Panc1 (cell line): Measurements from ENCODE around the gene APOB. TPM values are rescaled to one million over a fixed set of nuclear protein-coding genes. Genes with fewer than 3 reads are reported as not detected.

Source experiments
- ATAC-seq: fragments of 200-7000 bp; cut with Tn5 transposase; 2 replicates; pipeline ENCODE4 v1.9.1; 2020; ENCODE audit warnings: mild to moderate bottlenecking, moderate library complexity
- BruUV-seq: library from RNA; stranded (reverse); fragments of 400-500 nt; replicated peaks from 2 replicates; lab custom pipeline; 2021; lab: Mats Ljungman, UMichigan
- CTCF ChIA-PET: fragments of 300-600 bp; sonication (Branson Sonifier 250); formaldehyde crosslinking; loops from one replicate; lab custom pipeline; 2022; ENCODE audit warnings: antibody characterized with exemption; lab: Charles Lee
- POLR2A ChIA-PET: fragments of 300-600 bp; sonication (Branson Sonifier 250); formaldehyde crosslinking; loops from one replicate; lab custom pipeline; 2022; ENCODE audit warnings: antibody characterized with exemption; lab: Charles Lee
- DNase-seq: peaks from one replicate; pipeline ENCODE4 v3.0.0-alpha.2; 2010; ENCODE audit warnings: low read depth, low spot score
- H3K27ac ChIP-seq: 2 replicates; pipeline ENCODE4 v1.5.1; 2011; ENCODE audit warnings: mild to moderate bottlenecking, low read length, inconsistent platforms
- H3K27me3 ChIP-seq: fragments of 200-500 bp; sonication (Bioruptor generic); 2 replicates; pipeline ENCODE4 v1.6.0; 2014; ENCODE audit warnings: low read length, inconsistent platforms; ENCODE audit not compliant: control insufficient read depth, insufficient read depth
- H3K36me3 ChIP-seq: fragments of 200-500 bp; sonication (Bioruptor generic); 2 replicates; pipeline ENCODE4 v1.5.1; 2014; ENCODE audit warnings: inconsistent platforms, mild to moderate bottlenecking, low read length, moderate library complexity; ENCODE audit not compliant: control insufficient read depth, insufficient read depth
- H3K4me1 ChIP-seq: 2 replicates; pipeline ENCODE4 v1.5.1; 2011; ENCODE audit warnings: inconsistent platforms, mild to moderate bottlenecking, low read length, moderate library complexity; ENCODE audit not compliant: control insufficient read depth, insufficient read depth
- H3K4me3 ChIP-seq, 2 experiments: 2 replicates each; pipeline ENCODE4 v1.5.1; 2011 to 2012; ENCODE audit warnings: low read depth in 2 of 2, low read length in 2 of 2, mild to moderate bottlenecking in 2 of 2, inconsistent platforms in 1 of 2, moderate library complexity in 1 of 2
- H3K9me3 ChIP-seq: fragments of 200-500 bp; sonication (Bioruptor generic); 2 replicates; pipeline ENCODE4 v1.5.1; 2014; ENCODE audit warnings: low read depth, mild to moderate bottlenecking, inconsistent platforms, low read length, moderate library complexity; ENCODE audit not compliant: control insufficient read depth, insufficient read depth
- CTCF ChIP-seq: fragments of 450-650 bp; IDR thresholded peaks from 2 replicates; pipeline ENCODE4 v1.5.1; 2017; ENCODE audit warnings: mild to moderate bottlenecking
- POLR2AphosphoS5 ChIP-seq: IDR thresholded peaks from 2 replicates; pipeline ENCODE4 v1.6.1; 2012; ENCODE audit warnings: mild to moderate bottlenecking, low read depth, low read length, moderate library complexity
- REST ChIP-seq, 2 experiments: IDR thresholded peaks; 2 replicates each; pipeline ENCODE4 v1.6.1; 2011 to 2012; ENCODE audit warnings: low read depth in 2 of 2, control low read depth in 1 of 2, low read length in 1 of 2, mild to moderate bottlenecking in 1 of 2, moderate library complexity in 1 of 2; ENCODE audit not compliant: insufficient read depth in 1 of 2
- SIN3A ChIP-seq: IDR thresholded peaks from 2 replicates; pipeline ENCODE4 v1.6.1; 2012; ENCODE audit warnings: low read depth, mild to moderate bottlenecking, low read length, moderate library complexity, borderline replicate concordance; ENCODE audit not compliant: insufficient read depth
- TCF7L2 ChIP-seq: IDR thresholded peaks from 2 replicates; pipeline ENCODE4 v1.6.1; 2011; ENCODE audit warnings: mild to moderate bottlenecking, low read depth, low read length, inconsistent platforms
- in situ Hi-C: cut with HindIII; loops from 2 replicates; pipeline ENCODE4 v1.10.0; 2016; ENCODE audit warnings: low sequenced_read_pairs, low pct_unique_long_range_greater_than_20kb
- intact Hi-C: fragments of 100-400 bp; cut with micrococcal nuclease; formaldehyde crosslinking; loops from one replicate; pipeline ENCODE4 v1.10.0; 2022; ENCODE audit not compliant: unreplicated experiment
- total RNA-seq: library from RNA; stranded (reverse); gene quantifications from one replicate; pipeline ENCODE4 v1.2.1, GENCODE V29; 2021; ENCODE audit not compliant: unreplicated experiment

Gene APOB
- total RNA-seq, 1 experiment from 2014 or later: 1.2 TPM

DNA sequence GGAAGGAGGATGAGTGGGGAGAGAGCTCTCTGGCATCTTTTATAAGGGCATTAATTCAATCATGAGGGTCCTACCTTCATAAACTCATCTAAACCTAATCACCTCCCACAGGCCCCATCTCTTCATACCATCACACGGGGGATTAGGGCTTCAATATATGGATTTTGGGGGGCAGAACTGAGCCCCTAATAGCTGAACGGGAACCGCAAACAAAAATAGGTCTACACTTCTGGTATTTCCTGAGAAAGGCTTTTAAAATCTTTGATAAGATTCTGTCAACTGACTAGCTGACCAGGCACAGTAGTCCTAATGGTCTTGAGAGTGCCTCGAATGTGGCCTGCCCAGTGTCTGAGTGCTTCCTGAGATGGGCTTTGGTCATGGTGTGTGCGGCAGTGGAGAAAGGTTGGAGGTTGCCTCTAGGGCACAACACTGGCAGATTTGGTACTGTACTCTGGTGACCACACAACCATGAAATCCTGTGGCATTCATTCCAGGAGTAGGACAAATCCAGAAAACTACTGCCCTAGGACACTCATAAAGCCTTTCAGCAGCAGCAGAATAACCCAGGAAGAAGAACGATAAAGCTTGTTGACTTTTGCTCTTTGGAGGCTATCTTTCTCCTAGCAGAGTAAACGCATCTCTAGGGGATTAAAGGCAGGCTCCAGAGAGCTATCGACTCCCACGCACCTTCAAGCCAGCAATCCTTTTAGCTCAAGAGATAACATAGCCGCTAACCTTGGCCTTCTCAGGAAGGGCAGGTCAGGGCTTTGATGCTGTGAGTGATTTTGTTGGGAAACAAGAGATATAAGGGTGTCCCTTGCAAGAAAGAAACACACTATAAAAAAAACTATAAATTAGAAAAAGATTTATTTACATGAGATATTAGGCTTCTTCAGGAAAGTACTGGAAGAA lies 12.3 kb upstream of the APOB start:
- ChIA-PET CTCF (no interaction called here), POLR2A (no interaction called here)
- H3K27ac ChIP-seq: no peak overlapping the region
- H3K36me3 ChIP-seq: no peaks in the 10 kb centered on the region
- BruUV-seq: no TSS peak
- no peaks in the 10 kb centered on the region for H3K27me3 ChIP-seq
- no peaks in the 10 kb centered on the region for H3K9me3 ChIP-seq
- no peak for TF ChIP-seq SIN3A
- TF ChIP-seq TCF7L2: no peak
- no peak for TF ChIP-seq POLR2AphosphoS5
- TF ChIP-seq CTCF: no peak
- ATAC-seq (no peak), DNase-seq (no peak)
- intact Hi-C loops (no loop called here), in situ Hi-C loops (no loop called here)
- no peak overlapping the region for H3K4me3 ChIP-seq
- H3K4me1 ChIP-seq: no peaks in the 10 kb centered on the region

DNA sequence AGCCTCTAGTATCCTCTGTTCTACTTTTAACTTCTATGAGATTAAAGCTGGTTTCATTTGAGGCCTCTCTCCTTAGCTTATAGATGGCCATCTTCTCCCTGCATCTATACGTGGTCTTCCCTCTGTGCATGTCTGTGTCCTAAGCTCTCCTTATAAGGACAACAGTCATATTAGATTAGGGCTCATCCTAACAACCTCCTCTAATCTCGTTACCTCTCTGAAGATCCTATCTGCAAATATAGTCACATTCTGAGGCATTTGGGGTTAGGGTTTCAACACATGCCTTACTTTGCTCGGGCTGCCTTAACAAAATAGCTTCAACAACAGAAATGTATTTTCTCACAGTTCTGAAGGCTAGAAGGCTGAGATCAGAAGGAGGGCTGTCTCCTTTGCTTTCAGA lies 11.6 kb upstream of the APOB start:
- no peaks in the 10 kb centered on the region for H3K4me1 ChIP-seq
- no peak overlapping the region for H3K4me3 ChIP-seq
- BruUV-seq: no TSS peak
- ATAC-seq (no peak), DNase-seq (no peak)
- H3K27me3 ChIP-seq: no peaks in the 10 kb centered on the region
- TF ChIP-seq TCF7L2: no peak
- no peak for TF ChIP-seq REST (IDR thresholded peaks at IDR 0.05; ENCODE audit: insufficient read depth in 1 of 2, low read depth in 2 of 2, low read length in 1 of 2)
- TF ChIP-seq POLR2AphosphoS5: no peak
- TF ChIP-seq SIN3A: no peak
- no peak for TF ChIP-seq CTCF
- ChIA-PET POLR2A (no interaction called here), CTCF (no interaction called here)
- in situ Hi-C loops (no loop called here), intact Hi-C loops (no loop called here)
- no peaks in the 10 kb centered on the region for H3K9me3 ChIP-seq
- H3K36me3 ChIP-seq: no peaks in the 10 kb centered on the region
- no peak overlapping the region for H3K27ac ChIP-seq
